Activated T-helper 17 cell treated with anti-CD3 and anti-CD28 coated beads, Interleukin-2, amount 50 U/mL, for 72 hours (primary cell): ENCODE measurements around the gene STARD13. TPM values are rescaled to one million over a fixed set of nuclear protein-coding genes. Genes with fewer than 3 reads are reported as not detected.

ENCODE experiments used
- ATAC-seq: fragments of 150-1000 bp; cut with Tn5 transposase; replicated peaks from 2 replicates; pipeline ENCODE4 v1.10.0; 2021; ENCODE audit warnings: mild to moderate bottlenecking, moderate library complexity
- H3K27ac Mint-ChIP-seq: one replicate; pipeline ENCODE4 v1.8.0; 2022; ENCODE audit warnings: mixed read lengths
- H3K27me3 Mint-ChIP-seq: one replicate; pipeline ENCODE4 v1.8.0; 2022; ENCODE audit warnings: mixed read lengths
- H3K36me3 Mint-ChIP-seq: one replicate; pipeline ENCODE4 v1.8.0; 2022; ENCODE audit warnings: low read depth, mild to moderate bottlenecking, mixed read lengths
- H3K4me1 Mint-ChIP-seq: one replicate; pipeline ENCODE4 v1.8.0; 2022; ENCODE audit warnings: mixed read lengths
- H3K4me3 Mint-ChIP-seq: one replicate; pipeline ENCODE4 v1.8.0; 2022; ENCODE audit warnings: mild to moderate bottlenecking, mixed read lengths
- H3K9me3 Mint-ChIP-seq: one replicate; pipeline ENCODE4 v1.8.0; 2022; ENCODE audit warnings: mixed read lengths
- total RNA-seq, 2 donors: library from RNA; stranded (reverse); gene quantifications; one replicate each; pipeline ENCODE4 v1.2.3, GENCODE V29; 2022

STARD13 gene
- total RNA-seq, 2 donors from 2014 or later: 1.1 to 2.3 TPM

DNA sequence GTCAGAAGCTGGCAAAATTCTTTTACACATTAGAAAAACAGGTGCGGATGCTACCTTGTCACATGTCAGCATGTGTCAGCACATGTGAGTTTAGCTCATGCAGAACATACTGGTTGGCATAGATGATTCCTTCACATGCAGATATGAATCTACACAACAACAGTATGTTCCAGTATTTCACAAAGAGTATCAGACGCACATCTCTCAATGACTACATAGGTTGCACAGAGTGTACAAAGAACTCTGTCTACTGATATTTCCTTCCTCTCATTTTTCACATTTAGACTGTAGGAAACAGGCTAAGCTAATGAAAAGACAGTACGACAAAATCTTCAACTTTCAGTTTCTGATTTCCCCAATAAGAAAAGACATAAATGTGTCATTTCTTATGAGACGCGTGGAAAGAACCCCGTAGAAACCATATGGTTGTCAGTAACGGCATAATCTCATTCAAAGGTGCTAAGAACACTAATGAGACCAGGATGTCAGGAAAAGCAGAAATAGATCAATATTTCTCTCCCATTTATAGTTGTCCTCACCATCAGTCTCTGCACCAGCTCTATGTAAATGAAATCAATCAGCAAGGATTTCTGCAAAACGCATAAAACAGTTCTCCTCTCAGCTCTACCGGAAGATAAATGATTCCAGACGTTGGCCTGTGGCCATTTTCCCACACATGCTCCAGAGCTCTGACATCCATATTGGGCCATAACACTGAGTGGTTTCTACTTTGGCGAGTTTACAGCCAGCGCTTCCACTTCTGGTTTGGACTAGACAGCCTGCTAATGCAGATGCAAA lies 81.2 kb downstream of the STARD13 start:
- peaks cover 32% of the 10 kb centered on the region for H3K27me3 Mint-ChIP-seq
- H3K4me1 Mint-ChIP-seq: peaks cover 9% of the 10 kb centered on the region
- no peaks in the 10 kb centered on the region for H3K36me3 Mint-ChIP-seq
- H3K9me3 Mint-ChIP-seq: no peaks in the 10 kb centered on the region
- peak overlapping the region; percentile 25 for H3K4me3 Mint-ChIP-seq
- peak; percentile 44 for ATAC-seq
- no peak overlapping the region for H3K27ac Mint-ChIP-seq

GRCh38 chr13:33202644-33203169 lies 82.8 kb downstream of the STARD13 start:
- ATAC-seq: no peak
- no peaks in the 10 kb centered on the region for H3K36me3 Mint-ChIP-seq
- H3K4me3 Mint-ChIP-seq: no peak overlapping the region
- no peaks in the 10 kb centered on the region for H3K9me3 Mint-ChIP-seq
- peaks cover 9% of the 10 kb centered on the region for H3K4me1 Mint-ChIP-seq
- peaks cover 19% of the 10 kb centered on the region for H3K27me3 Mint-ChIP-seq
- H3K27ac Mint-ChIP-seq: no peak overlapping the region

DNA sequence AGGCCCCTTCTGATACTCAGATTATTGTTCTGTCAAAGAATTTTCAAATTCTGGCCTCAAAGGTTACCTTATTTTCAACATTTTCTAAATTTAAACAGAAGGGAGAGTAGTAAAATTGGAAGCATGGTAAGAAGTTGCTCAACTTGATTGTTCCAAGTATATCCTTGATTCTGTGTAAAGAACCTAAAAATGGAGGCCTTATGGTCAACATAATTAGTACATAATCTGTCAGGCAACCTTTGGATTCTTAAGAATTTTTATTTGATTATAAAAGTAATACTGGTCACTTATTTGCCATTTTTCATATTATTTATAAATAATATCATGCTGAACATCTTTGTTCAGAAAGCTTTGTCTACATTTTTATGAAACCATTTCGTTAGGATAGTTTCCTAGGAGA lies 83.9 kb downstream of the STARD13 start:
- Mint-ChIP-seq H3K9me3 (no peaks in the 10 kb centered on the region), H3K4me1 (peaks cover 9% of the 10 kb centered on the region), H3K36me3 (no peaks in the 10 kb centered on the region), H3K27me3 (peaks cover 18% of the 10 kb centered on the region), H3K27ac (no peak overlapping the region), H3K4me3 (no peak overlapping the region)
- no peak for ATAC-seq

- Mint-ChIP-seq H3K36me3 (no peaks in the 10 kb centered on the region), H3K4me3 (no peak overlapping the region), H3K4me1 (peaks cover 3% of the 10 kb centered on the region), H3K27ac (no peak overlapping the region), H3K9me3 (no peaks in the 10 kb centered on the region), H3K27me3 (peaks cover 12% of the 10 kb centered on the region)
- no peak for ATAC-seq
These were observed 86.2 kb downstream of the STARD13 start for GRCh38 chr13:33199289-33199850.

DNA sequence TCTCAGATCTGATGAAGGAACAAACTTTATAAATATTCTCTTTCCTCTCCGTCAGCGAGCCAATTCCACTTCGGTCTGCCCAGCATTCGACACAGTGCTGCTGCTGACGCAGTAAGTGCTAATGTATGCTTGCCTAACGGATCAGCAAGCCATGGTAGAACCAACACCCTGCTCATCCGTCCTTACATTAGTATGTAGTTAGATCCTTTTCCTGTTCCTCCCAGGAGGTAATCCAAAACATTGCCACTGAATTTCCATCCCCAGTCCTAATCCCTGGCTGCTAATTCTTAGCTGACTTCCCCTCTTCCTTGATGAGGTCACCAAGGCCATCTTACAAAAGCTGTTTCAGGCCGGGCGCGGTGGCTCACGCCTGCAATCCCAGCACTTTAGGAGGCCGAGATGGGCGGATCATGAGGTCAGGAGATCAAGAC lies 88.0 kb downstream of the STARD13 start:
- no peak for ATAC-seq

DNA sequence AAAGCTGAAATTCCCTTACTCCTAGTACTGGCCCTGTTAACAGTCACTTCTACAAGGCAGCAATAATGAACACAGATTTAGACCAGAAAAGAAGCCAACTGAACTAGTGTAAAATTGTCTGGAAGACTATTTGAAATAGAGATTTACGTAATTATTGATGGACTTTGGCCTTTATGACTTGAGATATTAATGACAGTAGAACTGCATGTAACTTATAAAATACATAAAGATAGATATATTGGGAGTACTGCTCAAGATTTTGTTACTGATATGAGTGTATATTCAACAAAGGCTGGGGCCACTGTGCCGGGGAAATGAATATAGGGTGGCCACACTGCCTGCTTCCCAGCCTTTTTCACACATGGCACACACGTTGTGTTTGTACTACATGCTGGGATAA lies 88.8 kb downstream of the STARD13 start:
- H3K27ac Mint-ChIP-seq: no peak overlapping the region
- H3K27me3 Mint-ChIP-seq: peaks cover 4% of the 10 kb centered on the region
- no peak overlapping the region for H3K4me3 Mint-ChIP-seq
- peaks cover 5% of the 10 kb centered on the region for H3K4me1 Mint-ChIP-seq
- H3K9me3 Mint-ChIP-seq: no peaks in the 10 kb centered on the region
- no peaks in the 10 kb centered on the region for H3K36me3 Mint-ChIP-seq
- no peak for ATAC-seq

More for the DNA sequence above, 88.0 kb downstream of the STARD13 start:
- H3K4me3 Mint-ChIP-seq: no peak overlapping the region
- peaks cover 8% of the 10 kb centered on the region for H3K27me3 Mint-ChIP-seq
- H3K4me1 Mint-ChIP-seq: peaks cover 5% of the 10 kb centered on the region
- H3K36me3 Mint-ChIP-seq: no peaks in the 10 kb centered on the region
- H3K9me3 Mint-ChIP-seq: no peaks in the 10 kb centered on the region
- no peak overlapping the region for H3K27ac Mint-ChIP-seq

DNA sequence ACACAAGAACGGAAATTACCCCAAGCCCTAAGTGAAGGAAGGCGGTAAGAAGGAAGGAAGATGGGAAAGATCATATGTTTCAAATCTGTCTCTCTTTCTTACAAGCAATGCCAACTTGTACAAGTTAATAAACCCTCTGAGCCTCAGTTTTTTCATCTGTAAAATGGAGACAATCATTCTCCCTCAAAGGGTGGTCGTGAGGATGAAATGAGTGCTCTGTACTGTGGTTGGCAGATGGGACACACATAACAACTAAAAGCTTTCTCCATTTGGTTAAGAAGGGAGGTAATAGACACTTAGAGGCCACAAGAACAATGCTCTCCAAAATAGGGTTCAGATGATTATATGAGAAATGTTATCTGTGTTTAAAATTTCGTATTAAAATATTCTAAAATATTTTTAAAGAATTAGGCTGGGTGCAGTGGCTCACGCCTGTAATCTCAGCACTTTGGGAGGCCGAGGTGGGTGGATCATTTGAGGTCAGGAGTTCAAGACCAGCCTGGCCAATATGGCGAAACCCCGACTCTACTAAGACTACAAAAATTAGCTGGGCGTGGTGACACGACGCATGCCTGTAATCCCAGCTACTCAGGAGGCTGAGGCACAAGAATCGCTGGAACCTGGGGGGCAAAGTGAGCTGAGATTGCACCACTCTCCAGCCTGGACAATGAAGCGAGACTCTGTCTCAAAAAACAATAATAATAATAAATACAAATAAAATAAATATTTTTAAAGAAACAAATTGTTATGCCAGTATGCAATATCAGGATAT lies 89.7 kb downstream of the STARD13 start:
- no peak for ATAC-seq
- Mint-ChIP-seq H3K4me3 (no peak overlapping the region), H3K27me3 (peaks cover 4% of the 10 kb centered on the region), H3K9me3 (no peaks in the 10 kb centered on the region), H3K27ac (no peak overlapping the region), H3K4me1 (peaks cover 5% of the 10 kb centered on the region), H3K36me3 (no peaks in the 10 kb centered on the region)

DNA sequence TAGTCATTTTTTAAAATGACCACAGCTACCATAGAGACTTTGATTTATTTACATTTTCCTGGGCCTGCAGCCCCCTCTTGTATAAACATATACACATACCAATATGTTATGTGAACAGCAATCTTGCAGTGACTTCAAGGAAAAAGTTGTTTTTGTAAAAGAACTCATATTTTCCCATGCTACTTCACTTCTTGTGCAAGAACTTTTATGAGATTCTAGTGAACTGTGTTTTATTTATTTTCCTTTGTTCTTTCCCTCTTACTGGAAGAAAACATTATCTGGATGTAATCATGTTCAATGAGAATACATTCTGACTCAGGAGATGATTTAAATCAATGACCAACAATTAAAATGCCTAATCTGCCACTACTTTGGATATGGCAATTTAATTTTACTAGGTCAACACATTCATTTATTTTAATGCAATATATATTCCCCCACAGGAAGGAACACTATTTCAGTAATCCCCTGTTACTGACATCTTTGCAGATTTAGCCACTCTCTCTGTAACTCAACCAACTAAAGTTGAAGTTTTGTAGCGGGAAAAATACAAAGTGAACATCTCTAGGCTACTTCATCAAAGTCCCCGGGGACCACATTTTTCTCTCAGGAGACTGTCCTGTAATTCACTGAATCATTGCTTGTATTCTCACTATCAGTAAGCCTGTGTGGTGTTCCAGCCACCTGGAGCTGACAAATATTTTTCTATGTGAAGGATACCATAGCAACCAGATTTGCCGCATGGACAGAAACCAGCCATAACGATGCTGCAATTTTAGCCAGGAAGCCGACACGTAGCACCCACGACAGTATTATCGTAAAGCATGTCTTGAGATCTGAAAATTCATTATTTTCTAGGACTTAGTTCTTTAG lies 90.5 kb downstream of the STARD13 start:
- no peak for ATAC-seq
- H3K36me3 Mint-ChIP-seq: no peaks in the 10 kb centered on the region
- H3K27me3 Mint-ChIP-seq: peaks cover 4% of the 10 kb centered on the region
- H3K4me1 Mint-ChIP-seq: peaks cover 5% of the 10 kb centered on the region
- H3K4me3 Mint-ChIP-seq: no peak overlapping the region
- H3K9me3 Mint-ChIP-seq: no peaks in the 10 kb centered on the region
- no peak overlapping the region for H3K27ac Mint-ChIP-seq

DNA sequence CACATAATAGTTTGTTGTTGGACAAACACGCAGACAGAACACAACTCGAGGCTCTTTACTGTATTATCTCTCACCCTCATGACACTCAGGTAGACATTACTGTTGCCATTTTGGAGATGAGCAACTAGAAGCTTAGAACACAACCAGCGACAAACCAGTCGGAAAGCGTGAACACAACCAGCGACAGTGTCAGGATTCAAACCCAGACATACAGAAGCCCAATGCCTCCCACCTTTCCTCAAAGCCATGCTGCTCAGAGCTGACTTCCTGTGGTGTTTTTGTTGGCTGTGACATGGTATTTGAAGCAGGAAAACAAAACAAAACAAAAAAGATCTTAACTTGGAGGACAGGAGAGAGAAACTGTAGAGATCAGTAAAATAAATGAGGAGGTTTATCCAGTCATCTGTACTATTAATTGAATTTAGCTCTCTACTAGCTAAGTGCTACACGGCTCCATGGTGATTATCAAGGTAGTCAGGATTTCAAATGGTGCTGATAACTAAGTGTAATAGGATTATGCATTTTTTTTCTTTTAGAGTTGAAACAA lies 92.1 kb downstream of the STARD13 start:
- H3K36me3 Mint-ChIP-seq: no peaks in the 10 kb centered on the region
- peaks cover 7% of the 10 kb centered on the region for H3K27me3 Mint-ChIP-seq
- H3K4me3 Mint-ChIP-seq: no peak overlapping the region
- no peaks in the 10 kb centered on the region for H3K9me3 Mint-ChIP-seq
- peaks cover 5% of the 10 kb centered on the region for H3K4me1 Mint-ChIP-seq
- no peak for ATAC-seq
- no peak overlapping the region for H3K27ac Mint-ChIP-seq

GRCh38 chr13:33191425-33192210 lies 93.9 kb downstream of the STARD13 start:
- H3K36me3 Mint-ChIP-seq: no peaks in the 10 kb centered on the region
- H3K27ac Mint-ChIP-seq: no peak overlapping the region
- peaks cover 5% of the 10 kb centered on the region for H3K4me1 Mint-ChIP-seq
- H3K9me3 Mint-ChIP-seq: no peaks in the 10 kb centered on the region
- H3K27me3 Mint-ChIP-seq: peaks cover 7% of the 10 kb centered on the region
- H3K4me3 Mint-ChIP-seq: no peak overlapping the region
- ATAC-seq: no peak

DNA sequence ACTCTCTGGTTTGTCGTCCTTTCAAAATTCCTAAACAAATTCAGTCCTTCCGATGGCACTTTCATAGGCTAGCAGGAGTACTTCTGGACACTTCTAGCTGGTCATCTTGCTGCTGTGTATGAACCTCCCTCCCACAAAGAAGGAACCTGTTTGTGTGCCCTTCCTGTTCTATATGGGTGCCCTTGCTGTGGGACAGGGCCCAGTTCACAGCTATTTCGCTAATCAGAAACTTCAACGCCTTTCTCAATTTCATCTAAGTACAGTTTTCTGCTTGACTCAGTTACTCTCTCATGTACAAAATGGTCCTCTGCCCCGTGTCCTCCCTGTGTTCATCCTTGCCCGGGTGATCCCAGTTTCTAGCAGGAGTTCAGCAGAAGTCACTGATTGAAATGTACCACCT lies 96.1 kb downstream of the STARD13 start:
- peaks cover 6% of the 10 kb centered on the region for H3K27me3 Mint-ChIP-seq
- H3K36me3 Mint-ChIP-seq: no peaks in the 10 kb centered on the region
- H3K9me3 Mint-ChIP-seq: no peaks in the 10 kb centered on the region
- H3K4me1 Mint-ChIP-seq: peaks cover 5% of the 10 kb centered on the region
- H3K4me3 Mint-ChIP-seq: no peak overlapping the region
- no peak for ATAC-seq
- H3K27ac Mint-ChIP-seq: peak overlapping the region; percentile 10

- H3K4me1 Mint-ChIP-seq: peaks cover 2% of the 10 kb centered on the region
- no peak overlapping the region for H3K4me3 Mint-ChIP-seq
- ATAC-seq: peak; percentile 76
- no peaks in the 10 kb centered on the region for H3K9me3 Mint-ChIP-seq
- peaks cover 11% of the 10 kb centered on the region for H3K27me3 Mint-ChIP-seq
- H3K27ac Mint-ChIP-seq: peak overlapping the region; percentile 81
- no peaks in the 10 kb centered on the region for H3K36me3 Mint-ChIP-seq
These were observed 97.3 kb downstream of the STARD13 start for GRCh38 chr13:33188093-33188882.
